H1 (cell line): ENCODE results near the gene TNRC6A. TPM values are rescaled to one million over a fixed set of nuclear protein-coding genes. Genes with fewer than 3 reads are reported as not detected.

Source experiments
- CTCF ChIA-PET: fragments of 300-600 bp; sonication (Branson Sonifier 250); formaldehyde crosslinking; loops from one replicate; lab custom pipeline; 2021; ENCODE audit not compliant: partially characterized antibody; lab: Charles Lee
- POLR2A ChIA-PET: fragments of 300-600 bp; sonication (Branson Sonifier 250); formaldehyde crosslinking; loops from one replicate; lab custom pipeline; 2021; ENCODE audit warnings: inconsistent platforms; ENCODE audit not compliant: partially characterized antibody; lab: Charles Lee
- DNase-seq, 2 experiments: peaks; one replicate each; pipeline versions ENCODE4 v3.0.0 to v3.0.0-alpha.2; 2010 to 2022; ENCODE audit warnings: low spot score in 2 of 2, low read depth in 1 of 2, mixed read lengths in 1 of 2
- FAIRE-seq: peaks from 2 replicates; lab custom pipeline; 2011; peaks lifted over from hg19 to GRCh38; lab: Jason Lieb, UNC
- H2AFZ ChIP-seq: 2 replicates; pipeline ENCODE4 v1.8.1; 2012; ENCODE audit warnings: low read length, inconsistent platforms
- H2AK5ac ChIP-seq: 2 replicates; pipeline ENCODE4 v1.6.1; 2013; ENCODE audit warnings: low read depth, low read length
- H2BK120ac ChIP-seq: replicated peaks from 2 replicates; pipeline ENCODE3; 2013; ENCODE audit warnings: low read depth, low read length, inconsistent platforms
- H2BK12ac ChIP-seq: 2 replicates; pipeline ENCODE4 v1.6.1; 2013; ENCODE audit warnings: low read depth, low read length
- H2BK15ac ChIP-seq: 2 replicates; pipeline ENCODE4 v1.6.1; 2013; ENCODE audit warnings: low read length
- H2BK20ac ChIP-seq: 2 replicates; pipeline ENCODE4 v1.6.1; 2013; ENCODE audit warnings: low read length
- H2BK5ac ChIP-seq: 2 replicates; pipeline ENCODE4 v1.6.1; 2013; ENCODE audit warnings: low read depth, low read length
- H3K14ac ChIP-seq: 2 replicates; pipeline ENCODE4 v1.6.1; 2013; ENCODE audit warnings: inconsistent platforms; ENCODE audit not compliant: insufficient read length
- H3K18ac ChIP-seq: 2 replicates; pipeline ENCODE4 v1.6.1; 2013; ENCODE audit warnings: low read length; ENCODE audit errors: extremely low read depth
- H3K23ac ChIP-seq: 2 replicates; pipeline ENCODE4 v1.6.1; 2013; ENCODE audit warnings: inconsistent platforms; ENCODE audit not compliant: insufficient read length
- H3K23me2 ChIP-seq: 2 replicates; pipeline ENCODE4 v1.6.1; 2013; ENCODE audit warnings: low read depth, low read length
- H3K27ac ChIP-seq: 2 replicates; pipeline ENCODE4 v1.6.1; 2011; ENCODE audit warnings: low read depth, low read length, inconsistent platforms
- H3K27me3 ChIP-seq, 4 experiments: replicated peaks in 1 of 4; 1 replicate in 1 of 4; 2 replicates in 3 of 4; pipeline versions ENCODE4 v1.6.1 to v1.8.1; 2011 to 2013; ENCODE audit warnings: low read length in 3 of 4, mild to moderate bottlenecking in 3 of 4, inconsistent platforms in 2 of 4, mixed read lengths in 2 of 4, moderate library complexity in 1 of 4; ENCODE audit not compliant: control insufficient read depth in 3 of 4, insufficient read depth in 3 of 4; ENCODE audit errors: extremely low read depth in 1 of 4
- H3K36me3 ChIP-seq, 4 experiments: 2 replicates each; pipeline versions ENCODE4 v1.6.1 to v1.8.1; 2011 to 2013; ENCODE audit warnings: mild to moderate bottlenecking in 4 of 4, low read length in 3 of 4, moderate library complexity in 2 of 4, control low read depth in 1 of 4, inconsistent platforms in 1 of 4; ENCODE audit not compliant: insufficient read depth in 4 of 4, control insufficient read depth in 2 of 4
- H3K4ac ChIP-seq: replicated peaks from 2 replicates; pipeline ENCODE3; 2013; ENCODE audit warnings: low read length, low read depth, mixed read lengths, inconsistent platforms; ENCODE audit not compliant: insufficient read length
- H3K4me1 ChIP-seq, 4 experiments: replicated peaks in 1 of 4; 1 replicate in 1 of 4; 2 replicates in 3 of 4; pipeline versions ENCODE4 v1.6.1 to v1.8.1; 2011 to 2013; ENCODE audit warnings: low read length in 3 of 4, inconsistent platforms in 2 of 4, mixed read lengths in 1 of 4; ENCODE audit not compliant: insufficient read depth in 4 of 4, control insufficient read depth in 3 of 4
- H3K4me2 ChIP-seq, 2 experiments: 2 replicates each; pipeline versions ENCODE4 v1.6.1 to v1.8.1; 2011 to 2013; ENCODE audit warnings: low read depth in 2 of 2, low read length in 2 of 2, control low read depth in 1 of 2, inconsistent platforms in 1 of 2, mild to moderate bottlenecking in 1 of 2; ENCODE audit not compliant: insufficient read depth in 1 of 2
- H3K4me3 ChIP-seq, 4 experiments: fragments of 200-600, 300-600 bp in 1 of 4; sonication (generic), shearing (Covaris generic), sonication (Bioruptor Twin) in 1 of 4; 2 replicates each; pipeline versions ENCODE4 v1.5.1 to v1.8.1; 2011 to 2016; ENCODE audit warnings: low read length in 4 of 4, low read depth in 3 of 4, control low read depth in 2 of 4, inconsistent platforms in 2 of 4, mild to moderate bottlenecking in 2 of 4, mixed read lengths in 1 of 4, moderate library complexity in 1 of 4; ENCODE audit not compliant: insufficient read depth in 2 of 4; ENCODE audit errors: extremely low read depth in 1 of 4
- H3K56ac ChIP-seq: replicated peaks from 2 replicates; pipeline ENCODE3; 2013; ENCODE audit warnings: low read depth, mild to moderate bottlenecking, mixed read lengths, low read length, inconsistent platforms; ENCODE audit not compliant: insufficient read length
- H3K79me1 ChIP-seq: 2 replicates; pipeline ENCODE4 v1.6.1; 2013; ENCODE audit warnings: low read depth, low read length, control low read depth
- H3K79me2 ChIP-seq, 2 experiments: 2 replicates each; pipeline versions ENCODE4 v1.6.1 to v1.8.1; 2012 to 2013; ENCODE audit warnings: low read length in 2 of 2, mild to moderate bottlenecking in 2 of 2, inconsistent platforms in 1 of 2; ENCODE audit not compliant: insufficient read depth in 2 of 2, control insufficient read depth in 1 of 2
- H3K9ac ChIP-seq, 4 experiments: replicated peaks in 1 of 4; 1 replicate in 1 of 4; 2 replicates in 3 of 4; pipeline versions ENCODE4 v1.6.1 to v1.8.1; 2011 to 2013; ENCODE audit warnings: low read depth in 3 of 4, low read length in 3 of 4, control low read depth in 2 of 4, mild to moderate bottlenecking in 2 of 4, moderate library complexity in 2 of 4, inconsistent platforms in 1 of 4; ENCODE audit errors: extremely low read depth in 1 of 4
- H3K9me3 ChIP-seq, 2 experiments: 2 replicates each; pipeline versions ENCODE4 v1.6.1 to v1.8.1; 2012 to 2013; ENCODE audit warnings: mild to moderate bottlenecking in 2 of 2, moderate library complexity in 2 of 2, control low read depth in 1 of 2, inconsistent platforms in 1 of 2, low read depth in 1 of 2, low read length in 1 of 2, mixed read lengths in 1 of 2; ENCODE audit not compliant: insufficient read depth in 2 of 2
- H4K20me1 ChIP-seq, 2 experiments: replicated peaks in 1 of 2; 2 replicates each; pipeline versions ENCODE3 to v1.8.1; 2011 to 2013; ENCODE audit warnings: inconsistent platforms in 2 of 2, low read length in 2 of 2, mild to moderate bottlenecking in 1 of 2; ENCODE audit not compliant: insufficient read depth in 2 of 2, control insufficient read depth in 1 of 2
- H4K5ac ChIP-seq: 2 replicates; pipeline ENCODE4 v1.6.1; 2013; ENCODE audit warnings: low read length, low read depth, mixed read lengths, inconsistent platforms; ENCODE audit not compliant: insufficient read length
- H4K8ac ChIP-seq: 2 replicates; pipeline ENCODE4 v1.8.0; 2013; ENCODE audit warnings: mild to moderate bottlenecking, moderate library complexity, low read length, inconsistent platforms; ENCODE audit not compliant: insufficient read depth; ENCODE audit errors: extremely low read depth
- H4K91ac ChIP-seq: replicated peaks from 2 replicates; pipeline ENCODE3; 2013; ENCODE audit warnings: low read length, mixed read lengths, inconsistent platforms; ENCODE audit not compliant: insufficient read length
- HDAC6 ChIP-seq: IDR thresholded peaks from one replicate; pipeline ENCODE4 v1.7.1; 2012; ENCODE audit warnings: low read depth, mild to moderate bottlenecking, inconsistent platforms, low read length, moderate library complexity
- RFX5 ChIP-seq: IDR thresholded peaks from 2 replicates; pipeline ENCODE4 v1.6.1; 2011; ENCODE audit warnings: low read depth, low read length, improper control_type of control experiment, borderline replicate concordance
- WGBS, 2 experiments: shearing (Covaris generic) in 1 of 2; methylation state at CpG; one replicate each; pipeline versions ENCODE4 v1.1.6 to v1.1.7; 2013 to 2015; ENCODE audit warnings: low lambda C conversion rate in 2 of 2, mixed read lengths in 2 of 2, inconsistent platforms in 1 of 2, low coverage in 1 of 2, missing lambda C conversion rate in 1 of 2; ENCODE audit not compliant: insufficient replicate concordance in 2 of 2, insufficient coverage in 1 of 2, insufficient read length in 1 of 2; ENCODE audit errors: extremely low coverage in 1 of 2, missing lambda C conversion rate in 1 of 2; 5-methylcytosine and 5-hydroxymethylcytosine counted together
- polyA plus RNA-seq, 7 experiments: library from polyadenylated mRNA; depleted of rRNA in 3 of 7; stranded (reverse) in 5 of 7; unstranded in 2 of 7; fragments of >200 nt in 5 of 7; fragments of 200-250 nt in 2 of 7; gene quantifications; 1 replicate in 5 of 7; 2 replicates in 1 of 7; 4 replicates in 1 of 7; pipeline versions ENCODE4 v1.2.1 to v1.2.3, GENCODE V29; 2011 to 2013; ENCODE audit warnings: missing spikeins in 2 of 7, mixed read lengths in 2 of 7
- total RNA-seq: library from RNA; stranded (reverse); fragmentation: NEBNext Ultra II Directional; extraction: Animal tissue kit (Norgen Biotek cat#: 25700); gene quantifications from 2 replicates; pipeline ENCODE4 v1.2.1, GENCODE V29; 2021

TNRC6A gene
- total and polyA plus RNA-seq, 2 of the 8 experiments (the other 6 are each of a cell fraction or from before 2014, with no cell fraction given), result 67.6 to 103 TPM

GRCh38 chr16:24816688-24817087, 87.2 kb downstream of the TNRC6A start:
- Histone ChIP-seq H2AK5ac (no peak overlapping the region), H3K4me2 (no peak overlapping the region), H4K8ac (no peak overlapping the region), H3K56ac (no peak overlapping the region), H2BK12ac (no peak overlapping the region), H3K4me3 (no peak overlapping the region), H3K23me2 (no peaks in the 10 kb centered on the region), H4K20me1 (peaks cover 5 to 16% of the 10 kb centered on the region in 2 experiments), H3K27me3 (no peaks in the 10 kb centered on the region), H3K27ac (no peak overlapping the region), H2BK20ac (no peak overlapping the region), H2BK120ac (no peak overlapping the region), H3K18ac (no peak overlapping the region), H3K14ac (no peak overlapping the region), H4K5ac (no peak overlapping the region), H3K4me1 (no peaks in the 10 kb centered on the region), H2AFZ (no peak overlapping the region), H2BK15ac (no peak overlapping the region), H3K4ac (no peak overlapping the region), H3K36me3 (peaks cover 43 to 98% (median 88%) of the 10 kb centered on the region in 4 experiments), H3K9ac (peak overlapping the region in 1 of 4 experiments; percentile 8; a peak in 1 of 7 replicates), H3K79me2 (no peaks in the 10 kb centered on the region), H4K91ac (no peak overlapping the region), H3K79me1 (peaks cover 2% of the 10 kb centered on the region; the same call in 1 of the 2 replicates), H2BK5ac (no peak overlapping the region), H3K9me3 (no peaks in the 10 kb centered on the region), H3K23ac (no peak overlapping the region)
- no peak for FAIRE-seq
- TF ChIP-seq HDAC6 (no peak), RFX5 (no peak)
- POLR2A ChIA-PET, result no interaction called here
- no peak for DNase-seq
- WGBS, 2 experiments, result 94% methylated on average over 6 of the region's 6 CpGs; no CpG with 5 or more reads in 1 of the 2 experiments
- CTCF ChIA-PET, result interaction anchor here (0.5 to 1.1 kb wide), 4 partner anchors 11 to 508 kb away, joined by 3 to 4 read pairs (median 3); no protein-coding TSS in a partner anchor
